ENCODE measurements around the gene HNMT.

DNA sequence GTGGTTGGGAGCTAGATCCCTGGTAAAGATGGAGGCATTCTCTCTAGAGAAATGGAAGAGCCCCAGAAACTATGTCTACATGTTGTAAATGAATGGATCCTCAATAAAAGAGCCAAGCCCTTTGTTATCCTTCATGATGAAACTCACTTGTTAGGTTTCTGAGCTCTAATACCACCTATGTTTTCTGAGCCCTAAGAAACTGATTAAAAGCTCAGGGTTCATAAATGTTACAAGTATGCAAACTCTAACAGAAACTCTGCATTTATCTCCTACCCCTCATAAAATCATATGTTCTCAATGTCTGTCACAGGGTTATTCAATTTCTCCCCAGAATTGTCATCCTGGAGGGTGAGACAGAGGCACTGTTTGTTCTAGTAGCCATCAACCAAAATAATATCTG is 18.0 kb upstream of the HNMT start:
- TF ChIP-seq CTCF (IDR thresholded peaks at IDR 0.05) (no peak), ZFX (IDR thresholded peaks at IDR 0.05; ENCODE audit: borderline replicate concordance) (no peak)

Data from 22Rv1 (cell line).